ENCODE results near the gene SMYD1.

GRCh38 chr2:88019985-88020384, 47.6 kb upstream of the SMYD1 start:
- no peak for TF ChIP-seq CTCF (IDR thresholded peaks at IDR 0.05)
- TF ChIP-seq POLR2A (IDR thresholded peaks at IDR 0.05) = no peak

Data from lower leg skin (tissue), 3 donors.